ENCODE results near the gene CTDSP2.
A peak's percentile ranks its signal among the peaks of the same experiment; 100 is the strongest.
"Not testable (repeated sequence)": the region's sequence is repeated elsewhere in the genome, so short reads cannot be mapped to it uniquely, and the experiment has no call there.

The CTDSP2 gene, protein sequence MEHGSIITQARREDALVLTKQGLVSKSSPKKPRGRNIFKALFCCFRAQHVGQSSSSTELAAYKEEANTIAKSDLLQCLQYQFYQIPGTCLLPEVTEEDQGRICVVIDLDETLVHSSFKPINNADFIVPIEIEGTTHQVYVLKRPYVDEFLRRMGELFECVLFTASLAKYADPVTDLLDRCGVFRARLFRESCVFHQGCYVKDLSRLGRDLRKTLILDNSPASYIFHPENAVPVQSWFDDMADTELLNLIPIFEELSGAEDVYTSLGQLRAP

DNA sequence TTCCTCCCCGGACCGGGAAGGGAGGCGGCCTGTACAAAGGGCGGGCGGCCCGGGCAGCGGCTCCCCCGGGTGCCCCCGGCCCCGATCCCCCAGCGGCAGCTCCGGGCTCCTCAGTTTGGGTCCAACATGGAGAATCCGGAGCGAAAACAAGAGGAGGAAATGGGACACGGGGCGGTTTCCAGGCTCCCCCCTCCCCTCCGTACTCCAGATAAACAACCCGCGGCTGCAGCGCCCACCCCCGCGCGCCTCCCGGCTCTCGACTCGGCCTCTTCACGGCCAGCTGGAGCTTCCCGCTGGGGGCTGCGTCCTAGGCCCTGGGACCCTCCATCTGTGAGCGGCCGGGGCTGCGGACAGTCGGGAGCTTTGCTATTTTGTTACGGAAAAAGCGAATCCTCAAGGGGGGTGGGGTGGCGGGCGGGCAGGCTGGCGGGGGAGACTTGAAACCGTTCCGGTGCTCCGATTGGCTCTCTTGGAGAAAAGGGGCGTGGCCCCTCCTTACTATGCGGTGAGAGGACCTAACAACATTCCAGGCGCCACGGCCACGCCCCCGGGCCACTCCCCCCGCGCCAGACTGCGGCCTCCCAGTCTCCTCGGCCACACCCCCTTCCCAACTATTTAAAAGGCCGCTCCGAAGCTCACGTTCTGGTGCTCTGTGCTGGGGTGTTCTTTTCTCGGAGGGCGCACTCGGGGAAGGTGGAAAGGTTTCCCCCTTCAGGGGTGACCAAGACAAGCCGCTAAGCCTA is at the start of gene CTDSP2:
Gene CTDSP2, minus strand, starts transcription at position 153 of the 743 bp plus-strand sequence. CDS start 294 bp downstream, outside the sequence.
- DNase-seq (ENCODE audit: low read depth in 2 of 2): peak; percentile 77 to 87

DNA sequence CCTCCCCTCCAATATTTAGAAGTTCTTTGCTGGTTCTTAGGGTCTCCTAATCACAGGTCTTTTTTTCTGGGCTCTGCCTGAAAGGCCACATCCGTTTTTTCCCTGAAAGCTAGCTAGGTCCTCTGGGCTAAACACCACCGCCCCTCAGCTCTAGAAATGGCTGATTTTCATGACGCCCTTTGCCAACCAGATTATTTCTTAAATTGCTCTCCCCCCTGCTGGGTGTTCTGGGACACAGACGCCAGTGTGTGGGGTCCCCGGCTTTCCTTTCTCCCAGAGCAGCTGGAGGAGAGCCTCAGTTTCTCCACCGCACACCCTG is 49.5 kb upstream of the CTDSP2 start:
- no peak for DNase-seq (ENCODE audit: low read depth in 2 of 2)

DNA sequence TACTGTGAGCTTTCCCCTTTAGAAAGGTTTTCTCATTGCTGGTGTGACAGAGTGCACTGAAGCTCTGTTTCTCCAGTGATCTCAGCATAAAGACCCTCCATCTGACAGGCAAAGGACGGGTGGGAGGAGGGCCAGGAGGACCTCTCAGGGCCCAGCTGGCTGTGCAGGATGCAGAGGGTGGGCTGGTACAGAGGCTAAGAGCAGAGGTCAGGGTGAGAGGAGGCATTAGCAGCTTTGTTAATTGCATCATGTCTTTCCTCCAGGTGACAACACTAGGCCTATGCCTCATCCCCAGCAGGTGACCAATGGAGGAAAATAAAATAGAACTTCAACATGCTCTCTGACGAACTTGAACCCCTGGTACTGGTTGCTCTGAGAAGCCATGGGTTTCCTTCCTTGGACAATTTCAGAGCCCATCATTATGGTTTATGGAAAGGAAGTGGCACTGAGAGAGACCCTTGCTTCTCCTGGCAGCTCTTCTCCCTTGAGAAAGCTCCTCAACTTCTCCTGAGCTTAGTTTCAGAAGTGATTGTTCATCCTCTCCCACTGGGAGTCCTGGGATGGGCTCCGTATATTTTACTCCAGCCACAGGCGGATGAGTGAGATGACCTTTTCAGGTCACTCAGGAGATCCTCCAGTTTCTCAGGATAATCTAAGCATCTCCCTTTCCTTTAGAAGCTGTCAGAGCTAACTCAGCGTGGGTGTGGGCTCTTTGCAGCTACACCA is 49.0 kb upstream of the CTDSP2 start:
- DNase-seq (ENCODE audit: low read depth in 2 of 2): no peak

DNA sequence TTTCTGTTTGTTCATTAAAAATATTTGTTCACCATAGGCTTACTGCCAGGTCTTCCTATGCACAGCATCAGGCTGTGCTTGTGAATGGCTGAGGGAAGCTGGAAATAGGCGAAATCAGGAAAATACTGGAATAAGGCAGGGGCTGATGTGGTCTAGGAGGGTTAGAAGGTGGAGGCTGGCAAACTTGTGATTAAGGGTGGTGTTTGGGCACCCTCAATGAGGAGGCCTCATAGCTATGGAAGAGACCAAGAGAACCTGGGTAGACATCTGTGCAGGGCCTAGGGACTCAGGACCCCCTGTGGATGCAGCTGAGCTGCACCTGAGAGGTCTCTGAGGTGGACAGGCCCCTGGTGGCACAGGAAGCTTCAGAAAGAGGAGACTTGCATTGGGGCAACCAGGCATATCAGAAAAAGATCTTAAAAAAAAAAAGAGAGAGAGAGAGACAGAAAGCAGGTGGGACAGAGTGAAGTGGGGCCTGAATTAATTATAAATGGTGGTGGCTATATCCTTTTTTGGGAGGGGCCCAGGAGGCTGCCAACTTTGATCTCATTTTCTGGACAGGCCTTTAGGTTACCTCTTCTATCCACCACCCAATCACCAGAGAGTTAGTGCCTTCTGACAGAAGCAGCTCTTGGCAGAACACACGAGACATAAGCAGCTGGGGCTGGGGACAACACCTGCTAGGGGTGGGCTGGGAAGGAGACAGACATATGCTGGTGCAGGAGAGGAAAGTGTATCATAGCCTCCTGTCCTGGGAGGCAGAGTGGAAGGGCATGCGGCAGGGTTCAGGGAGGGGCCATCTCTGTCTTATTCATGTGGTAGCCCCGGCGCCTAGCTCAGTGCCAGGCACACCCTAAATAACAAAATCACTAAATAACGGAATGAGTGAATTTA is 48.1 kb upstream of the CTDSP2 start:
- no peak for DNase-seq (ENCODE audit: low read depth in 2 of 2)

DNA sequence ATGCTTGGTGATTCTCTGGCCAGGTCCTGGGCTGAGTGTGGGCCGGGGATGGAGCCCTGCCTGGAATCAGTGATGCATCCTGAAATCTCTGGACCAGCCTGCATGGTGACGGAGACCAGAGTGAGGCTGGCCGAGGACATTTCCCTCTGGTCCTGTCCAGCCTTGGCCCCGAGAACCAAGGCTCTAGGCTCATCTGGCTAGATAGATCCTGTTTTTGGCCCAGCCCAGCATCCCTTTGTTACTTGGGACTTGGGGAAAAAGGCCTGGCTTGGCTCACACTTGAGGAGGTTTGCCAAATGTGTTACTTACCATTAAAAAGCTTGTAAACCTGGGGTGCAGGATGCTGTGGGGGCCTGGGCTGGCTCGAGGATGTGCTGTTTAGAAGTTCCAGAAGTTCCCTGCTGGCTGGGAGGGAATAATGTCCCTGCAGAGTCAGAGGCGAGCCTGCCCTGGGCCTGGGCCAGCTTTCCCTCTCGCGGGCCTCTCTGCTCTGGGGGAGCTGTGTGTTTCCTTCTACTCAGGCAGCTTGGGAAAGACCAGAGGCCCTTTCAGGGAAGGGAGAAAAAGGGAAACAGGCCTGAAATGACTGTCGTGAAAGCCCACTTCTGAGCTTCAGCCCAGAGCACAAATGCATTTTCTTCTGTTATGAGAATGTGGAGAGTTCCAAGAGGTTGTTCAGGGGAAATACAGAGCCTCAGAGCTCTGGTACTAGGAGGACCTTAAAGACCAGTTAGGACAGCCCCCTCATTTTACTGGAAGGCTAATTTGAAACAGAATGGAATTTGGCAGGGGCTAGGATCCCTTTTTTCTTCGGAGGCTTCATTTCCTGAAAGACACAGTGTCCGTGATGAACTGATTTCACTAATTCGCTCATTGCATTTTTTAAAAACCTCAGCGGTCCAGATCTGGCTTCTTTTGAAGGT is 47.2 kb upstream of the CTDSP2 start:
- no peak for DNase-seq (ENCODE audit: low read depth in 2 of 2)

DNA sequence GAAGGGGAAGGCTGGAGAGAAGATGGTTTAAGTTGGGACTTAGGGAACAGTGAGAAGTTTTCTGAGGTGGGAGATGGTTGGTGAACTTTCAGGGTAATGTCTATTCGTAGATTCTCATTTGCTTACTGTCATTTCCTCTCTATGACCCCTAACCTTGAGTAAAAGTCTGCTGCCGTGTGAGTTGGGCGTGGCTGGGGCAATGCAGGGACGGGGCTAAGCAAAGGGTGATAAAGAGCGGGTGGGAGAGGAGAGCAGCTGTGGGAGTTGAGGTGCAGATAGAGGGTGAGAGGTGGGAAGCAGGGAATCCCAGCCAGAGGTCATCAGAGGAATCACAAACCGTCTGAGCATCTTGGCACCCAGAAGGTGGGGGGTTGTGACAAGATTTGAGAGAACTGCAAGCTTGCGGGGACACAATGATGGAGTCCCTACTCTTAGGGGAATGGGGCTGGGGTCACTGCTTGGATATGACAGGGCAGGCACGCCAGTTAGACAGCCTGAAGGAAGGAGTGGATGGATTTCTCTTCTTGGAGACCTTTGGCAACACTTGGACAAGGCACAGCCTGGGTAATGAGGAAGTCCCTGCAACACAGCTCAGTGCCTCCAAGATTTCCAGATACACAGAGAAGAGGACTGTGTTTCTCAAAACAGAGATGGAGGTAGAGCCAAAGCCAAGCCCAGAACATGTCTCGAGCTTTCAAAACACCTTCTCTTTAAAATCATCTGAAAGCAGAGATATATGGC is 45.9 kb upstream of the CTDSP2 start:
- DNase-seq (ENCODE audit: low read depth in 2 of 2): no peak

DNA sequence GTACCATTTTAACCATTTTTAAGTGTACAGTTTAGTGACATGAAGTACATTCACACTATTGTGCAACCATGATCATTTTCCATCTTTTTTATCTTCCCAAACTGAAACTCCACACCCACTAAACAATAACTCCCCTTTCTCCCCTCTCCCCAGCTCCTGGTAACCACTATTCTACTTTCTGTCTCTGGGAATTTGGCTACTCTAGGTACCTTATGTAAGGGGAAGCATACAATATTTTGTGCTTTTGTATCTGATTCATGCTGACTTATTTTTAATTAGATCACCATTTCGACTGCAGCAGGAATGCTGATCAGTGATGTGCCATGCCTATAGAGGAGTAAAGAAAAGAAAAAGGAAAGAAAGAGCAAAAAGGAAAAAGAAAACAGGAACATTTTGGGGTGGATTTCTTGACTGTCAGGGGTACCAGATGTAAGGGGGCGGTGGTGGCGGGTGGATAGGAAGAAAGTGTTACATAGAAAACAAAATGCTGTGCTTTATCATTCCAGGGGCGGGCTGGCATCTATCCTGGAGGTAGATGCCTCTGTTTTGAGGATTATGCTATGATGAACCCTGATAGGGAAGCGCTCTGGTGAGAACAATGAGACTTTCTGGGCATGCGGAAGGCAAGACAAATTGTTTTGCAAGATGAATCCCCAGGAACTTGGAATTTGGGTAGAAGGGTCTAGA is 45.2 kb upstream of the CTDSP2 start:
- no peak for DNase-seq (ENCODE audit: low read depth in 2 of 2)

DNA sequence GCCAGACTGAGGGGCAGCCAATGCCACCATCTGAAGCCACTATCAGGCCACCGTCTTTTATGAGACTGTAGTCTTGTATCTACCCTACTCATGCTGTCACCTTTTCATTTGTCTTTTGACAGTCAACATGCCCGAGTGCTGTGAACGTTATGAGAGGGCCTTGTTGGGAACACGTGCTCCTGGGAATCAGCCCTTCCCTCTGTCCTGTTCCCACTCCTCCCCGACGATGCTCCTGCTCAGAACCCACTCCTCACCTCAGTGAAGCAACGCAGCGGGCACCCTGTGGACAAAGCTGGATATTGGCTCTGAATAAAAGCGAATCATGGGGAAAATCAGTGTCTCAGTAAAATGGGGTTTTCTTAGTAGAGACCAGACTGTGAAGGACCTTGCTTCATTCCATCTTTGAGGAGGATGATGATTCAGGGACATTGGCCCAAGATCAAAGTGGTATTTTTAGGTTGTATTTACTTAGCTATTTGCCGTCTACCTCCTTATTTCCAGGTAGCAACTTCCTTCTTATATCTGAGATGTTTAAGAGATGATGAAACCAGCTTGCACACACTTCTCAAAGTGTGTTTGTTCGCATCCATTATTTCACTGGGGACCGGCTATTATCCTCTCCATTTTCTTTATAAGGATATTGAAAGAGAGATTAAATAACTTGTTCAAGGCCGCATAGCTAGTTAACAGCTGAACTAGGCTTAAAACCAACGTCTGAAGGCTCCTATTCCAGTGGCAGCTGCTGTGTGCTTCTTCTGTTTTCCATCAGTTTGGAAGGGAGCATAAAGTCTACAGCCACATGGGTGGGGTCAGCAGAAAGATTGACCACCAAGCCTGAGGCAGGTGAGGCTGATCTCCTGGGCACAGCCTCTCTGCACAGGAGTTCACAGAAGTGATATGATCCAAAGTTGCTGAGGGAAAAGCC is 43.9 kb upstream of the CTDSP2 start:
- DNase-seq (ENCODE audit: low read depth in 2 of 2): no peak

DNA sequence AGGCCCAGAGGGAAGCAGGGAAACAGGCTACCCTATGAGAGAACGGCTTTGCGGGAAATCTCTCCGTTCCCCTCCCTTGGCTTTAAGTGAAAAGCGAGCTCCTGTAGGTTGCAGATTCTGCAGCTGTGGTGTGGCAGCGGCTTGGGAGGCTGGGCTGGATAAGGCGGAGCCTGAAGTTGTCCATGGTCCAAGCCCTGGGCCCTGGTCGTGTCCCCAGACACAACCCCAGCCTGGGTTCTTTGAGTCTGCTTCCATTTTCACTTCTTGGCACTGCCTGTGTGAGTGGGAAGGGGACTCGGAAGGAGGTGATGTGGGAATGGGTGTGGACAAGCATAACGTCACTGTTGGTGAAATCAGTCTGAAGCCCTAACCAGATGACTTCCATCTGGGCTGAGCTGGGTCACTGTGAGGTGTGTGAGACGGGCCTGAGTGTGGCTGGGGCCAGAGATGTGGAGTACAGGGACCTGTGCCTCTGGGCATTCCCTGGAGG is 43.0 kb upstream of the CTDSP2 start:
- no peak for DNase-seq (ENCODE audit: low read depth in 2 of 2)

DNA sequence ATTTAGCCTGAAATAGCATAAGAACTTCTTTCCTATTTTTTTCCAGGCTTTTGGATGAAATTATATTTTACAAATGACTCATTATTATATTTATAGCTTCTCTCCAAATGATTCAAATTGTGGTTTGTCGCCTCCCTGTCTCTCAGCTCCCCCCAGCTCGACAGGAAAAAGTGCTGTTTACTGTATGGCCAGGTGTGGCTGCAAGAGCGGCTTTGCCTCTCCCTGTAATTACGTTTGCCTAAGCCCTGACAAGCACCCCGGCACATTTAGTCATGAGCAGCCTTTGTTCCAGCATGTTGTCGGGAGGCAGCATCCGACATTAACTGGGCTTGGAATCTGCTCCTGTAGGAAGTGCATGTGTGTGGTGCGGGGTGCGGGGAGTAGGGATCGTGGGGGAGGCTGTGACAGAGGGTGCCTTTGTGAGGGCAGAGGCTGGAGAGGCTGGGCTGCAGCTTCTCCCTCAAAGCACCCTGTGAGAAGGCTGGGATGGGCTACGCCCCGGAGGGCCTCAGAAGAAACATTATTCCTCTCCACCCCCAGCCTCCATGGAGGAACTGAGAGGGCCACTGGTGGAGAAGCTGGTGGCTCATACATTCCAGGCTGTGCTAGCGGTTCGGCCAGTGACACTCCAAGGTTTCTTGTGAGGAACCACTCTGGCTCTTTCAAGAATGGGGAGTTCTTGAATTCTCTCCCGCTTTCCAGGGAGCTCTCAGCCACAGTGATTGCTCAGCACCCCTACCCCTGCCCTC is 42.1 kb upstream of the CTDSP2 start:
- no peak for DNase-seq (ENCODE audit: low read depth in 2 of 2)

DNA sequence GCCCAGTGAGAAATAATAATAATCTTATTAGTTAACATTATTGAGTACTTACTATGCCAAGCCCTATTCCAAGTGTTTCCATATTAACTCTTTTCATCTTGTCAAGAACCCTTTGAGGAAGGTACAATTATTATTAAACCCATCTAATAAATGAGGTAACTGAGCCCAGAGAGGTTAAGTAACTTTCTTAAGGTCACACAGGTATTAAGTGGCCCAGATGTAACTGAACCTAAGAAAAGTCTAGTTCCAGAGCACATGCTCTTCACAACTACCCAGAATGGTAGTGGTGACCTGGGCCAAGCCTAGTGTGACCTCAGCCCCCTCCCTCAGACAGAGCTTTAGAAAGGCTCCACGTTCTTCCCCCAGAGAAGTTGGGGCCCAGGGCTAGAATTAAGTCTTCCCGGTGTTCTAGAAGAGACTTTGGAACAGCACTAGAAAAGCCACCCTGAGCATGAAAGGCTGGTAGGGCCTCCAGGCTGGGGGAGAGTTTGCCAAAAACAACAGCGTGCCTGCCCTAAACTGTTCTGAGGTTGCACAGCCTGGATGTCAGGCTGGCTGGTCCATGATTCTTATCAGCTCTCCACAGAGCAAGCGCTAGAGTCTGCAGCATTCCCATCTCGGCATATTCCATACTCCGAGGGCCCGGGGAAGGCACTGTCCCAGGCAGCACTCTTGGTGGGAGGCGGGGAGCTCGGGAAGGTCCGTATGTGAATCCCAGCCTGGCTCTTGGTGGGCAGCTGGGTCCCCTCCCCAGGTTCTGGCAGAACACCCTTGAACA is 41.3 kb upstream of the CTDSP2 start:
- no peak for DNase-seq (ENCODE audit: low read depth in 2 of 2)

DNA sequence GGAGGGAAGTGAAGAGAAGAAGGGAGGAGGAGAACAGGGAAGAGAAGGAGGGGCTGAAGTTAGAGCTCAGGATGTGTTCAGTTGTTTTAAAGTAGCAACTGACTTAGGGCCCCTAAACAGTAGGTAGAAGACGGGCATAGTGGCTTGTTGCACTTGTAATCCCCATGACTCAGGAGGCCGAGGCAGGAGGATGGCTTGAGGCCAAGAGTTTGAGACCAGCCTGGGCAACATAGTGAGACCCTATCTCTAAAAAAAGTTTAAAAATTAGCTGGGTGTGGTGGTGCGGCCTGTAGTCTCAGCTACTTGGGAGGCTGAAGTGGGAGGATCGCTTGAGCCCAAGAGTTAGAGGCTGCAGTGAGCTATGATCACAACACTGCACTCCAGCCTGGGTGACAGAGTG is 40.4 kb upstream of the CTDSP2 start:
- DNase-seq (ENCODE audit: low read depth in 2 of 2): not testable (repeated sequence)

DNA sequence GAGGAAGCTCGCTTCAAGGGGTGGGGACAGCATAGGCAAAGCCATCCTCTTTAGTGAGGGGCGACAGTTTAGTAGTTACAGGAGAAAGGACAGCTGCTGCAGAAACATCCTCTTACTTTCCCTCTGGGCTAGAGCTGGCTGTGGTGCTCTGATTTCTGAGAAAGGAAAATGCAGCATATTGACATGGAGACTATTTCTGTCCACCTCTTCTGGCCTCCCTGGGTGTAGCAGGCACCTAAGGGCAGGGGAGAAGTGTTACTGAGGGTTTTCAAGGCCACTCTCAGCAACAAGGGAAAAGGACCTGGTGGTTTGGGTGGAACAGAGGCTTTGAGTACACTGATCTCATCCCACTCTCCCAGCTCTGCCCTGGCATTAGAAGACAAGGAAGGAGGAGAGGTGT is 40.0 kb upstream of the CTDSP2 start:
- DNase-seq (ENCODE audit: low read depth in 2 of 2): no peak

DNA sequence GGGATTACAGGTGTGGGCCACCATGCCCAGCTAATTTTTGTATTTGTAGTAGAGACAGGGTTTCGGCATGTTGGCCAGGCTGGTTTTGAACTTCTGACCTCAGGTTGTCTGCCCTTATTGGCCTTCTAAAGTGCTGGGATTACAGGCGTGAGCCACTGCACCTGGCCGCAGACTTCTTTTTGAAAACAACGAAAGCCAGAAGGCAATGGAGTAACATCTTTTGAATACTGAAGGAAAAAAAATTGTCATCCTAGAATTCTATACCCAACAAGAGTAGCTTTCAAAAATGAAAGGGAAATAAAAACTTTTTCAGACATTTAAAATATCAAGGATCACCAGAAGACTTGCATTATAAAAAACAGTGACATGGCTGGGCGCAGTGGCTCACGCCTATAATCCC is 38.7 kb upstream of the CTDSP2 start:
- DNase-seq (ENCODE audit: low read depth in 2 of 2): no peak

DNA sequence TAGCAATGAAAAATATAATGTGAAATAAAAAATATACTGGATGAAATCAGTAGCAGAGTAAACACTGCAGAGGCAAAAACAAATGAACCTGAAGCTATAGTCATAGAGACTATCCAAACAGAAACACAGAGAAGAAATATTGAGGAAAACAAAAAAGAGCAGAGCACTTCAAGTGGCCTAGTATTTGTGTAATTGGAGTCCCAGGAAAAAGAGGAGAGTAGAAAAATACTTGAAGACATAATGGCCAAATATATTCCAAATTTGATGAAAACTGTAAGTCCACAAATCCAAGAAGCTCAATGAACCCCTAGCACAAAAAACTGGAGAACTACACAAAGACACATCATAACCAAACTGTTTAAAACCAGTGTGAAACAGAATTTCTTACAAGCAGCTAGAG is 37.2 kb upstream of the CTDSP2 start:
- no peak for DNase-seq (ENCODE audit: low read depth in 2 of 2)

DNA sequence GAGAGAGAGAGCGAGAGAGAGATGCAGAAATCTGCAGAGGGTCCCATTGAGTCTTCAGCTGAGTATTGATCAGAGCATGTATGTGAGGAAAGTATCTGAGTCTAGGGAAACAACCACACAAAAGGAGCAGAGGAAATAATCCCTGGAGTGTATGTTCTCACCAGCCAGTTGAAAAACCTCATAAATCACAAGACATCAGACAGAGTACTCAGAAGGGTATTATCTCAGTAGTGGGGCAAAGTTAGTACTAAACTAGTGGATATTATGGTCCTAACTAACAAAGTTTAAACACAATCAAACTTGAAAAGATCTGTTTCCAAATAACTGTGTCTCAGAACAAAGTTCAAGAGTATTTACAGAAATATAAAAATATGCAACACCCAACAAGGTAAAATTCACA is 36.5 kb upstream of the CTDSP2 start:
- no peak for DNase-seq (ENCODE audit: low read depth in 2 of 2)

DNA sequence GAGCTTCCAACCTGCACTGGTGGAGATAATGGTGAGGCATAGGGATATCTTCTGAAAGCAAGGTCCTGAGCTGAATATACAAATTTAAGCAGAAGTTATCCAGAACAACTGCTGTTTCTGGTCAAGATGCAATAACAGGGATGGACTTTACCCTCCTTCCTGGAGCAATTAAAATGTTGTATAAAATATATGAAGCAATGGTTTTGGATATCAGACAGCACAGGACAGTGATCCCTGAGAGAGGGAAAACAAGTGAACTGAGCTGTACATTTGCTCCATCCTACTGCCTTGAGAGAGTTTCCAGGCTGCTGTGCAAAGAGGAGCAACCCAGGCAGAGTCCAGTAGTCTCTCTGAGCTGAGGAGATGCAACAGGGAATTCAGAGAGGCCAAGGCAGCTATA is 36.0 kb upstream of the CTDSP2 start:
- DNase-seq (ENCODE audit: low read depth in 2 of 2): no peak
